Activated CD8-positive, alpha-beta memory T cell treated with anti-CD3 and anti-CD28 coated beads, Interleukin-2, amount 10 ng/mL, durations not matched to agents 7 days and 5 days (primary cell): Measurements from ENCODE around the gene MRPS16. TPM values are rescaled to one million over a fixed set of nuclear protein-coding genes. Genes with fewer than 3 reads are reported as not detected.

Experiments
- ATAC-seq: fragments of 150-1000 bp; cut with Tn5 transposase; one replicate; pipeline ENCODE4 v1.10.0; 2021; ENCODE audit warnings: moderate library complexity
- CTCF ChIA-PET: fragments of 350-600 bp; sonication (Branson Sonifier 250); formaldehyde crosslinking; loops from one replicate; lab custom pipeline; 2021; ENCODE audit warnings: antibody characterized with exemption; lab: Charles Lee
- DNase-seq: peaks from one replicate; pipeline ENCODE4 v3.0.0-alpha.2; 2020
- H3K27ac Mint-ChIP-seq: one replicate; pipeline ENCODE4 v1.8.0; 2021; ENCODE audit warnings: mild to moderate bottlenecking, mixed read lengths
- H3K27me3 Mint-ChIP-seq: one replicate; pipeline ENCODE4 v1.8.0; 2021; ENCODE audit warnings: mixed read lengths
- H3K36me3 Mint-ChIP-seq: one replicate; pipeline ENCODE4 v1.8.0; 2021; ENCODE audit warnings: mild to moderate bottlenecking, mixed read lengths
- H3K4me1 Mint-ChIP-seq: one replicate; pipeline ENCODE4 v1.8.0; 2021; ENCODE audit warnings: mixed read lengths
- H3K4me3 Mint-ChIP-seq: one replicate; pipeline ENCODE4 v1.8.0; 2021; ENCODE audit warnings: mild to moderate bottlenecking, moderate library complexity, mixed read lengths
- H3K9me3 Mint-ChIP-seq: one replicate; pipeline ENCODE4 v1.8.0; 2022; ENCODE audit warnings: low read depth, mixed read lengths
- total RNA-seq, 2 experiments: library from RNA; stranded (reverse); gene quantifications; one replicate each; pipeline ENCODE4 v1.2.3, GENCODE V29; 2021

Gene MRPS16
- total RNA-seq, 2 experiments from 2014 or later = 79.2 to 110 TPM

- Mint-ChIP-seq H3K4me1 (no peaks in the 10 kb centered on the region), H3K27ac (no peak overlapping the region), H3K36me3 (peaks cover 7% of the 10 kb centered on the region), H3K4me3 (no peak overlapping the region), H3K9me3 (peaks cover 2% of the 10 kb centered on the region), H3K27me3 (no peaks in the 10 kb centered on the region)
- CTCF ChIA-PET = no interaction called here
- DNase-seq (no peak), ATAC-seq (no peak)
Observed at GRCh38 chr10:73206385-73206784, 46.1 kb downstream of the MRPS16 start.

GRCh38 chr10:73205890-73206289, 46.6 kb downstream of the MRPS16 start:
- Mint-ChIP-seq H3K36me3 (peaks cover 7% of the 10 kb centered on the region), H3K4me1 (no peaks in the 10 kb centered on the region), H3K27ac (no peak overlapping the region), H3K27me3 (no peaks in the 10 kb centered on the region), H3K9me3 (peaks cover 2% of the 10 kb centered on the region), H3K4me3 (no peak overlapping the region)
- no peak for DNase-seq
- CTCF ChIA-PET = no interaction called here
- no peak for ATAC-seq

GRCh38 chr10:73205081-73205480, 47.4 kb downstream of the MRPS16 start:
- Mint-ChIP-seq H3K27ac (no peak overlapping the region), H3K4me1 (no peaks in the 10 kb centered on the region), H3K36me3 (peaks cover 6% of the 10 kb centered on the region), H3K9me3 (peaks cover 2% of the 10 kb centered on the region), H3K4me3 (no peak overlapping the region), H3K27me3 (no peaks in the 10 kb centered on the region)
- CTCF ChIA-PET = no interaction called here
- no peak for DNase-seq
- ATAC-seq = no peak

Other genes starting within 250 kb of the MRPS16 start
- 10 to 100 TPM; 29.8 to 30.5 TPM for gene P4HA1, start 155.8 kb downstream of the MRPS16 start, total RNA-seq
- gene NUDT13, start 142.2 kb downstream of the MRPS16 start, total RNA-seq = 1 to 10 TPM; 1.2 TPM
- gene ECD, start 84.6 kb downstream of the MRPS16 start, total RNA-seq = 10 to 100 TPM; 26.7 to 30.5 TPM
- 10 to 100 TPM; 13.4 to 14.7 TPM for gene FAM149B1, start 84.5 kb downstream of the MRPS16 start, total RNA-seq
- 10 to 100 TPM; 63.5 to 65.1 TPM for gene DNAJC9, start 5.4 kb downstream of the MRPS16 start, total RNA-seq
- under 1 TPM; 0.38 to 0.80 TPM for gene CFAP70, start 106.2 kb upstream of the MRPS16 start, total RNA-seq
- 100 to 1,000 TPM in 1 of 2 experiments, 10 to 100 TPM in 1; 80.4 to 113 TPM for gene ANXA7, start 161.4 kb upstream of the MRPS16 start, total RNA-seq
- gene MSS51, start 180.9 kb upstream of the MRPS16 start, total RNA-seq = 1 to 10 TPM; 2.9 to 4.1 TPM
- gene PPP3CB, start 243.4 kb upstream of the MRPS16 start, total RNA-seq = 10 to 100 TPM; 48.7 to 49.1 TPM